Caco-2 (cell line): ENCODE data around the gene PDGFC. TPM values are rescaled to one million over a fixed set of nuclear protein-coding genes. Genes with fewer than 3 reads are reported as not detected.

ENCODE experiments used
- BruUV-seq: library from RNA; stranded (reverse); fragments of 400-500 nt; replicated peaks from 2 replicates; lab custom pipeline; 2021; lab: Mats Ljungman, UMichigan
- CTCF ChIA-PET: fragments of 300-600 bp; sonication (Branson Sonifier 250); formaldehyde crosslinking; loops from one replicate; lab custom pipeline; 2022; ENCODE audit warnings: antibody characterized with exemption; lab: Charles Lee
- POLR2A ChIA-PET: fragments of 300-600 bp; sonication (Branson Sonifier 250); formaldehyde crosslinking; loops from one replicate; lab custom pipeline; 2022; ENCODE audit warnings: antibody characterized with exemption; lab: Charles Lee
- DNase-seq, 2 experiments: peaks; one replicate each; pipeline versions ENCODE4 v3.0.0 to v3.0.0-alpha.2; 2020 to 2022
- H3K27me3 ChIP-seq: replicated peaks from 2 replicates; pipeline ENCODE4 v1.6.0; 2011; ENCODE audit warnings: low read length; ENCODE audit not compliant: control insufficient read depth, insufficient read depth
- H3K36me3 ChIP-seq: 2 replicates; pipeline ENCODE4 v1.5.1; 2011; ENCODE audit warnings: low read length; ENCODE audit not compliant: control insufficient read depth, insufficient read depth
- H3K4me1 ChIP-seq: fragments of 250-450 bp; sonication (Bioruptor Pico); 2 replicates; pipeline ENCODE4 v1.5.1; 2020; ENCODE audit warnings: mild to moderate bottlenecking
- H3K4me3 ChIP-seq: 2 replicates; pipeline ENCODE4 v1.5.1; 2011; ENCODE audit warnings: low read depth, mild to moderate bottlenecking, control low read depth, low read length
- H3K9me3 ChIP-seq: fragments of 250-450 bp; sonication (Bioruptor Pico); 2 replicates; pipeline ENCODE4 v1.5.1; 2020; ENCODE audit warnings: mild to moderate bottlenecking, moderate library complexity
- H3K27ac Mint-ChIP-seq: one replicate; pipeline ENCODE4 v1.8.0; 2022; ENCODE audit warnings: mixed read lengths; ENCODE audit not compliant: unreplicated experiment
- H3K27me3 Mint-ChIP-seq: one replicate; pipeline ENCODE4 v1.8.0; 2022; ENCODE audit warnings: mixed read lengths; ENCODE audit not compliant: insufficient read depth, unreplicated experiment
- H3K36me3 Mint-ChIP-seq: one replicate; pipeline ENCODE4 v1.8.0; 2022; ENCODE audit warnings: mild to moderate bottlenecking, mixed read lengths; ENCODE audit not compliant: insufficient read depth, unreplicated experiment
- H3K4me1 Mint-ChIP-seq: one replicate; pipeline ENCODE4 v1.8.0; 2022; ENCODE audit warnings: low read depth, mixed read lengths; ENCODE audit not compliant: unreplicated experiment
- H3K4me3 Mint-ChIP-seq: one replicate; pipeline ENCODE4 v1.8.0; 2022; ENCODE audit warnings: mild to moderate bottlenecking, moderate library complexity, mixed read lengths; ENCODE audit not compliant: unreplicated experiment
- H3K9me3 Mint-ChIP-seq: one replicate; pipeline ENCODE4 v1.8.0; 2022; ENCODE audit warnings: mixed read lengths; ENCODE audit not compliant: unreplicated experiment
- intact Hi-C: fragments of 100-400 bp; cut with micrococcal nuclease; formaldehyde crosslinking; loops from one replicate; pipeline ENCODE4 v1.10.0; 2022; ENCODE audit not compliant: unreplicated experiment
- total RNA-seq: library from RNA; stranded (reverse); gene quantifications from 2 replicates; pipeline ENCODE4 v1.2.3, GENCODE V29; 2022
- TF ChIP-seq, protein P1 (sequence below), 2 experiments: fragments of 200-600 bp in 1 of 2; IDR thresholded peaks; 1 replicate in 1 of 2; 2 replicates in 1 of 2; pipeline versions ENCODE4 v1.5.1 to v1.8.0; 2011 to 2022; ENCODE audit warnings: antibody characterized with exemption in 1 of 2, control low read depth in 1 of 2, inconsistent platforms in 1 of 2, low read depth in 1 of 2, low read length in 1 of 2, mild to moderate bottlenecking in 1 of 2, moderate library complexity in 1 of 2; ENCODE audit not compliant: insufficient read depth in 1 of 2, severe bottlenecking in 1 of 2, unreplicated experiment in 1 of 2

PDGFC gene
- total RNA-seq, 1 experiment from 2014 or later, result 9.5 TPM

DNA sequence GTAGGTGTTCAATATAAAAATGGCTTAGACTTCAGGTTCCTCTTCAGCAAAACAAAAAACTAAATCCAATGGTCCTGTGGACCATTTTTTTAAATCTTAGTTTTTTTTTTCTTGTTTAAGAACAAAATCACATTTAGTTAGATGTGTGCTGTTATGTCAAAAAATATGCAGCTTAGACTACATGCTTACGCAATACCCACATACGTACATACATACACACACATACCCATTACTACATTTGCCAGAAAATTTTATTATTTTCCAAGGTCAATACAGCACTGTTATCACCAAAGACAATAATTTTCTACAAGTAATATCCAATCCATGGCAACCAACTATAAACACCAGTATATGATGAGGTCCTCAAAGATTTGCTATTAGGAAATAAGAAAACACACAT, 144.1 kb downstream of the PDGFC start:
- H3K27me3 Mint-ChIP-seq, result no peaks in the 10 kb centered on the region
- no peaks in the 10 kb centered on the region for H3K4me1 Mint-ChIP-seq
- Histone ChIP-seq H3K36me3 (no peaks in the 10 kb centered on the region), H3K9me3 (no peaks in the 10 kb centered on the region), H3K4me1 (no peaks in the 10 kb centered on the region), H3K4me3 (no peak overlapping the region), H3K27me3 (no peaks in the 10 kb centered on the region)
- TF ChIP-seq, protein P1, sequence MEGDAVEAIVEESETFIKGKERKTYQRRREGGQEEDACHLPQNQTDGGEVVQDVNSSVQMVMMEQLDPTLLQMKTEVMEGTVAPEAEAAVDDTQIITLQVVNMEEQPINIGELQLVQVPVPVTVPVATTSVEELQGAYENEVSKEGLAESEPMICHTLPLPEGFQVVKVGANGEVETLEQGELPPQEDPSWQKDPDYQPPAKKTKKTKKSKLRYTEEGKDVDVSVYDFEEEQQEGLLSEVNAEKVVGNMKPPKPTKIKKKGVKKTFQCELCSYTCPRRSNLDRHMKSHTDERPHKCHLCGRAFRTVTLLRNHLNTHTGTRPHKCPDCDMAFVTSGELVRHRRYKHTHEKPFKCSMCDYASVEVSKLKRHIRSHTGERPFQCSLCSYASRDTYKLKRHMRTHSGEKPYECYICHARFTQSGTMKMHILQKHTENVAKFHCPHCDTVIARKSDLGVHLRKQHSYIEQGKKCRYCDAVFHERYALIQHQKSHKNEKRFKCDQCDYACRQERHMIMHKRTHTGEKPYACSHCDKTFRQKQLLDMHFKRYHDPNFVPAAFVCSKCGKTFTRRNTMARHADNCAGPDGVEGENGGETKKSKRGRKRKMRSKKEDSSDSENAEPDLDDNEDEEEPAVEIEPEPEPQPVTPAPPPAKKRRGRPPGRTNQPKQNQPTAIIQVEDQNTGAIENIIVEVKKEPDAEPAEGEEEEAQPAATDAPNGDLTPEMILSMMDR (IDR thresholded peaks at IDR 0.05; ENCODE audit: insufficient read depth in 1 of 2, low read depth in 1 of 2, low read length in 1 of 2, severe bottlenecking in 1 of 2, unreplicated experiment in 1 of 2), result no peak
- ChIA-PET CTCF (no interaction called here), POLR2A (no interaction called here)
- intact Hi-C loops, result no loop called here
- no peak overlapping the region for H3K4me3 Mint-ChIP-seq
- H3K27ac Mint-ChIP-seq, result no peak overlapping the region
- no peak for DNase-seq
- H3K36me3 Mint-ChIP-seq, result no peaks in the 10 kb centered on the region
- no peaks in the 10 kb centered on the region for H3K9me3 Mint-ChIP-seq
- BruUV-seq, result no TSS peak

DNA sequence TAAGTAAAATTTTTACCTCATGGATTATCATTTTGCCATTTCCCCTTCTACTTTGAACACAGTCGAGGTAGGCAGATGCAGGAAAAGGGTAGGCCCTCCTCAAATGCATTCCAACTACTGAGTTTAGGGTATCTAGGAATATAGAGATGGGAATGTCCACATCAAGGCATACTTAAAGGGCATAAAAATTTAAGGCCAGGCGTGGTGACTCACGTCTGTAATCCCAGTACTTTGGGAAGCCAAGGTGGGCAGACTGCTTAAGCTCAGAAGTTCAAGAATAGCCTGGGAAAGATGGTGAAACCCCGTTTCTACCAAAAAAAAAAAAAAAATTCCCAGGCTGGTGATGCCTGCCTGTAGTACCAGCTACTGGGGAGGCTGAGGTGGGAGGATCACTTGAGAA, 146.5 kb downstream of the PDGFC start:
- H3K9me3 ChIP-seq, result no peaks in the 10 kb centered on the region
- DNase-seq, result no peak
- H3K36me3 Mint-ChIP-seq, result no peaks in the 10 kb centered on the region
- intact Hi-C loops, result no loop called here
- H3K4me3 Mint-ChIP-seq, result no peak overlapping the region
- ChIA-PET POLR2A (no interaction called here), CTCF (no interaction called here)
- no TSS peak for BruUV-seq
- no peaks in the 10 kb centered on the region for H3K27me3 Mint-ChIP-seq
- H3K4me3 ChIP-seq, result no peak overlapping the region
- no peaks in the 10 kb centered on the region for H3K4me1 Mint-ChIP-seq
- no peaks in the 10 kb centered on the region for H3K9me3 Mint-ChIP-seq
- TF ChIP-seq, protein P1 (IDR thresholded peaks at IDR 0.05; ENCODE audit: insufficient read depth in 1 of 2, low read depth in 1 of 2, low read length in 1 of 2, severe bottlenecking in 1 of 2, unreplicated experiment in 1 of 2), result no peak
- no peak overlapping the region for H3K27ac Mint-ChIP-seq
- no peaks in the 10 kb centered on the region for H3K4me1 ChIP-seq
- no peaks in the 10 kb centered on the region for H3K36me3 ChIP-seq
- no peaks in the 10 kb centered on the region for H3K27me3 ChIP-seq

DNA sequence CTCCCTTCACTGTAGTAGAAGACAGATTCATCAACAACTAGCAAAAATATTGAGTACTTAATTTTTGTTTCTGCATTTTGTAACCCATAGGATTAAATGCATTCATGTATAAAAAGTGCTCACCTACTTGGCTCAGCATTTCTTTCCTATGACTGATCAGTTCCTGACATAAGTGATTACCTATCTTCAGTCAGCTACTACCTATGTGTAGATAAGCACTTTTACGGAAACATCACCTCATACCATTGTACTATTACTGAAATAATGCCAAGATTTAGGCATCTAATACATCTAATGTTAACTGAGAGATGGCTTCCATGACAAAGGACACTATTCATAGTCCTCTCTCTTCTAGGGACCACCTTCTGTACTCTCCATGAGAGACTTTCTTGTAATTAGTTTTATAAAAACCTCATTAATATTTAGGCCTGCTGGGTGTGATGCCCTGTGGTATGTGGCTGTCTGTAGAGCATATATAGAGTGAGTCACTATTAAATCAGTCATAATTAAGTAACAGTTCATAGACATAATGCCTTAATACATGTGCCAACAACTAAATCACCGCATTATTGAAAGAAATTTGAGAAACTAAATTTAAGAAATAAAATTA, 147.0 kb downstream of the PDGFC start:
- TF ChIP-seq, protein P1 (IDR thresholded peaks at IDR 0.05; ENCODE audit: insufficient read depth in 1 of 2, low read depth in 1 of 2, low read length in 1 of 2, severe bottlenecking in 1 of 2, unreplicated experiment in 1 of 2), result no peak
- POLR2A ChIA-PET, result no interaction called here
- Histone ChIP-seq H3K9me3 (no peaks in the 10 kb centered on the region), H3K27me3 (no peaks in the 10 kb centered on the region), H3K4me3 (no peak overlapping the region), H3K4me1 (no peaks in the 10 kb centered on the region), H3K36me3 (no peaks in the 10 kb centered on the region)
- no peak overlapping the region for H3K4me3 Mint-ChIP-seq
- CTCF ChIA-PET, result no interaction called here
- no peak for DNase-seq
- intact Hi-C loops, result no loop called here
- H3K27me3 Mint-ChIP-seq, result no peaks in the 10 kb centered on the region
- no peaks in the 10 kb centered on the region for H3K36me3 Mint-ChIP-seq
- no peak overlapping the region for H3K27ac Mint-ChIP-seq
- no peaks in the 10 kb centered on the region for H3K4me1 Mint-ChIP-seq
- no TSS peak for BruUV-seq
- H3K9me3 Mint-ChIP-seq, result no peaks in the 10 kb centered on the region
